HEK293 (cell line): ENCODE data around the gene C16orf92.

ENCODE experiments used
- GFI1B ChIP-seq: fragments of 450-650 bp; formaldehyde crosslinking; IDR thresholded peaks from 2 replicates; pipeline ENCODE4 v1.5.1; 2016; ENCODE audit warnings: missing biosample characterization, missing genetic modification characterization
- GLIS1 ChIP-seq: fragments of 450-650 bp; formaldehyde crosslinking; IDR thresholded peaks from 2 replicates; pipeline ENCODE4 v1.5.1; 2016; ENCODE audit warnings: missing biosample characterization, missing genetic modification characterization
- KLF17 ChIP-seq: fragments of 450-650 bp; formaldehyde crosslinking; IDR thresholded peaks from 2 replicates; pipeline ENCODE4 v1.5.1; 2016; ENCODE audit warnings: missing biosample characterization, missing genetic modification characterization
- KLF9 ChIP-seq: fragments of 450-650 bp; formaldehyde crosslinking; IDR thresholded peaks from 2 replicates; pipeline ENCODE4 v1.5.1; 2016; ENCODE audit warnings: missing biosample characterization, missing genetic modification characterization, low read depth
- MYNN ChIP-seq: fragments of 450-650 bp; formaldehyde crosslinking; IDR thresholded peaks from 2 replicates; pipeline ENCODE4 v1.5.1; 2016; ENCODE audit warnings: missing biosample characterization, missing genetic modification characterization, borderline replicate concordance
- OSR2 ChIP-seq: fragments of 450-650 bp; formaldehyde crosslinking; IDR thresholded peaks from 2 replicates; pipeline ENCODE4 v1.5.1; 2016; ENCODE audit warnings: missing biosample characterization, missing genetic modification characterization
- PRDM4 ChIP-seq: fragments of 450-650 bp; formaldehyde crosslinking; IDR thresholded peaks from 2 replicates; pipeline ENCODE4 v1.5.1; 2017; ENCODE audit warnings: missing biosample characterization, missing genetic modification characterization
- RBAK ChIP-seq: fragments of 450-650 bp; formaldehyde crosslinking; IDR thresholded peaks from 2 replicates; pipeline ENCODE4 v1.5.1; 2016; ENCODE audit warnings: missing biosample characterization, missing genetic modification characterization
- SETDB1 ChIP-seq: IDR thresholded peaks from one replicate; pipeline ENCODE4 v1.6.1; 2017; ENCODE audit warnings: mild to moderate bottlenecking, low read length, moderate library complexity, mixed read lengths; ENCODE audit not compliant: insufficient read length
- TCF7L2 ChIP-seq: IDR thresholded peaks from 2 replicates; pipeline ENCODE4 v1.6.1; 2011; ENCODE audit warnings: low read depth, mild to moderate bottlenecking, inconsistent platforms, low read length, moderate library complexity, borderline replicate concordance
- ZBTB17 ChIP-seq: fragments of 450-650 bp; formaldehyde crosslinking; IDR thresholded peaks from 2 replicates; pipeline ENCODE4 v1.5.1; 2016; ENCODE audit warnings: missing biosample characterization, missing genetic modification characterization
- ZBTB26 ChIP-seq: fragments of 450-650 bp; formaldehyde crosslinking; optimal IDR thresholded peaks from 2 replicates; pipeline ENCODE3; 2016; ENCODE audit warnings: missing biosample characterization, mild to moderate bottlenecking, missing genetic modification characterization
- ZFHX2 ChIP-seq: fragments of 450-650 bp; formaldehyde crosslinking; conservative IDR thresholded peaks from 2 replicates; pipeline ENCODE4 v1.5.1; 2016; ENCODE audit warnings: missing biosample characterization, missing genetic modification characterization
- ZFP3 ChIP-seq: fragments of 450-650 bp; formaldehyde crosslinking; IDR thresholded peaks from 2 replicates; pipeline ENCODE4 v1.5.1; 2016; ENCODE audit warnings: low read depth, missing biosample characterization, missing genetic modification characterization
- ZFP41 ChIP-seq: fragments of 450-650 bp; formaldehyde crosslinking; IDR thresholded peaks from 2 replicates; pipeline ENCODE4 v1.5.1; 2016; ENCODE audit warnings: missing biosample characterization, missing genetic modification characterization, borderline replicate concordance
- ZNF157 ChIP-seq: fragments of 450-650 bp; formaldehyde crosslinking; IDR thresholded peaks from 2 replicates; pipeline ENCODE4 v1.5.1; 2016; ENCODE audit warnings: missing biosample characterization, missing genetic modification characterization
- ZNF292 ChIP-seq: fragments of 450-650 bp; formaldehyde crosslinking; IDR thresholded peaks from 2 replicates; pipeline ENCODE4 v1.5.1; 2016; ENCODE audit warnings: low read depth, missing biosample characterization, missing genetic modification characterization, borderline replicate concordance
- ZNF335 ChIP-seq: fragments of 450-650 bp; formaldehyde crosslinking; conservative IDR thresholded peaks from 2 replicates; pipeline ENCODE4 v1.5.1; 2016; ENCODE audit warnings: missing biosample characterization, missing genetic modification characterization
- ZNF362 ChIP-seq: fragments of 450-650 bp; formaldehyde crosslinking; IDR thresholded peaks from 2 replicates; pipeline ENCODE4 v1.5.1; 2016; ENCODE audit warnings: missing biosample characterization, missing genetic modification characterization
- ZNF514 ChIP-seq: fragments of 450-650 bp; formaldehyde crosslinking; IDR thresholded peaks from 2 replicates; pipeline ENCODE4 v1.5.1; 2016; ENCODE audit warnings: missing biosample characterization, missing genetic modification characterization
- ZNF560 ChIP-seq: fragments of 450-650 bp; formaldehyde crosslinking; IDR thresholded peaks from 2 replicates; pipeline ENCODE4 v1.5.1; 2017; ENCODE audit warnings: missing biosample characterization, missing genetic modification characterization, borderline replicate concordance
- ZNF571 ChIP-seq: fragments of 450-650 bp; formaldehyde crosslinking; IDR thresholded peaks from 2 replicates; pipeline ENCODE4 v1.5.0; 2017; ENCODE audit warnings: missing biosample characterization, missing genetic modification characterization
- ZNF792 ChIP-seq: fragments of 450-650 bp; formaldehyde crosslinking; IDR thresholded peaks from 2 replicates; pipeline ENCODE4 v1.5.1; 2016; ENCODE audit warnings: missing biosample characterization, missing genetic modification characterization
- TF ChIP-seq, protein P1 (sequence below): fragments of 450-650 bp; formaldehyde crosslinking; IDR thresholded peaks from 2 replicates; pipeline ENCODE4 v1.5.1; 2017; ENCODE audit warnings: missing biosample characterization, missing genetic modification characterization
- TF ChIP-seq, protein P2 (sequence below): fragments of 450-650 bp; formaldehyde crosslinking; IDR thresholded peaks from 2 replicates; pipeline ENCODE4 v1.5.1; 2016; ENCODE audit warnings: missing biosample characterization, missing genetic modification characterization, borderline replicate concordance
- TF ChIP-seq, protein P3 (sequence below): fragments of 450-650 bp; formaldehyde crosslinking; IDR thresholded peaks from 2 replicates; pipeline ENCODE4 v1.5.1; 2016; ENCODE audit warnings: missing biosample characterization, missing genetic modification characterization

Gene C16orf92

GRCh38 chr16:29992344-29992967 is 30.5 kb upstream of the C16orf92 start (continued):
- TF ChIP-seq ZNF335 (no peak), OSR2 (tag by site-specific recombination) (no peak), GFI1B (tag by site-specific recombination) (no peak), MYNN (tag by site-specific recombination) (no peak), SETDB1 (no peak), ZBTB26 (tag by site-specific recombination) (peak; percentile 10), ZBTB17 (peak; percentile 64), ZNF514 (no peak), PRDM4 (no peak), ZNF560 (no peak), ZFP3 (no peak), ZNF362 (no peak), ZNF792 (no peak), ZNF571 (tag by site-specific recombination) (no peak), KLF17 (tag by site-specific recombination) (no peak), GLIS1 (tag by site-specific recombination) (peak; percentile 85), ZNF292 (no peak), ZFP41 (tag by site-specific recombination) (no peak), ZFHX2 (tag by site-specific recombination) (peak; percentile 36; the same call in 1 of the 2 replicates), TCF7L2 (no peak), ZNF157 (tag by site-specific recombination) (no peak), KLF9 (tag by site-specific recombination) (no peak), RBAK (no peak)
- TF ChIP-seq, protein P1, sequence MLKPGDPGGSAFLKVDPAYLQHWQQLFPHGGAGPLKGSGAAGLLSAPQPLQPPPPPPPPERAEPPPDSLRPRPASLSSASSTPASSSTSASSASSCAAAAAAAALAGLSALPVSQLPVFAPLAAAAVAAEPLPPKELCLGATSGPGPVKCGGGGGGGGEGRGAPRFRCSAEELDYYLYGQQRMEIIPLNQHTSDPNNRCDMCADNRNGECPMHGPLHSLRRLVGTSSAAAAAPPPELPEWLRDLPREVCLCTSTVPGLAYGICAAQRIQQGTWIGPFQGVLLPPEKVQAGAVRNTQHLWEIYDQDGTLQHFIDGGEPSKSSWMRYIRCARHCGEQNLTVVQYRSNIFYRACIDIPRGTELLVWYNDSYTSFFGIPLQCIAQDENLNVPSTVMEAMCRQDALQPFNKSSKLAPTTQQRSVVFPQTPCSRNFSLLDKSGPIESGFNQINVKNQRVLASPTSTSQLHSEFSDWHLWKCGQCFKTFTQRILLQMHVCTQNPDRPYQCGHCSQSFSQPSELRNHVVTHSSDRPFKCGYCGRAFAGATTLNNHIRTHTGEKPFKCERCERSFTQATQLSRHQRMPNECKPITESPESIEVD (tag by site-specific recombination), result no peak
- TF ChIP-seq, protein P2, sequence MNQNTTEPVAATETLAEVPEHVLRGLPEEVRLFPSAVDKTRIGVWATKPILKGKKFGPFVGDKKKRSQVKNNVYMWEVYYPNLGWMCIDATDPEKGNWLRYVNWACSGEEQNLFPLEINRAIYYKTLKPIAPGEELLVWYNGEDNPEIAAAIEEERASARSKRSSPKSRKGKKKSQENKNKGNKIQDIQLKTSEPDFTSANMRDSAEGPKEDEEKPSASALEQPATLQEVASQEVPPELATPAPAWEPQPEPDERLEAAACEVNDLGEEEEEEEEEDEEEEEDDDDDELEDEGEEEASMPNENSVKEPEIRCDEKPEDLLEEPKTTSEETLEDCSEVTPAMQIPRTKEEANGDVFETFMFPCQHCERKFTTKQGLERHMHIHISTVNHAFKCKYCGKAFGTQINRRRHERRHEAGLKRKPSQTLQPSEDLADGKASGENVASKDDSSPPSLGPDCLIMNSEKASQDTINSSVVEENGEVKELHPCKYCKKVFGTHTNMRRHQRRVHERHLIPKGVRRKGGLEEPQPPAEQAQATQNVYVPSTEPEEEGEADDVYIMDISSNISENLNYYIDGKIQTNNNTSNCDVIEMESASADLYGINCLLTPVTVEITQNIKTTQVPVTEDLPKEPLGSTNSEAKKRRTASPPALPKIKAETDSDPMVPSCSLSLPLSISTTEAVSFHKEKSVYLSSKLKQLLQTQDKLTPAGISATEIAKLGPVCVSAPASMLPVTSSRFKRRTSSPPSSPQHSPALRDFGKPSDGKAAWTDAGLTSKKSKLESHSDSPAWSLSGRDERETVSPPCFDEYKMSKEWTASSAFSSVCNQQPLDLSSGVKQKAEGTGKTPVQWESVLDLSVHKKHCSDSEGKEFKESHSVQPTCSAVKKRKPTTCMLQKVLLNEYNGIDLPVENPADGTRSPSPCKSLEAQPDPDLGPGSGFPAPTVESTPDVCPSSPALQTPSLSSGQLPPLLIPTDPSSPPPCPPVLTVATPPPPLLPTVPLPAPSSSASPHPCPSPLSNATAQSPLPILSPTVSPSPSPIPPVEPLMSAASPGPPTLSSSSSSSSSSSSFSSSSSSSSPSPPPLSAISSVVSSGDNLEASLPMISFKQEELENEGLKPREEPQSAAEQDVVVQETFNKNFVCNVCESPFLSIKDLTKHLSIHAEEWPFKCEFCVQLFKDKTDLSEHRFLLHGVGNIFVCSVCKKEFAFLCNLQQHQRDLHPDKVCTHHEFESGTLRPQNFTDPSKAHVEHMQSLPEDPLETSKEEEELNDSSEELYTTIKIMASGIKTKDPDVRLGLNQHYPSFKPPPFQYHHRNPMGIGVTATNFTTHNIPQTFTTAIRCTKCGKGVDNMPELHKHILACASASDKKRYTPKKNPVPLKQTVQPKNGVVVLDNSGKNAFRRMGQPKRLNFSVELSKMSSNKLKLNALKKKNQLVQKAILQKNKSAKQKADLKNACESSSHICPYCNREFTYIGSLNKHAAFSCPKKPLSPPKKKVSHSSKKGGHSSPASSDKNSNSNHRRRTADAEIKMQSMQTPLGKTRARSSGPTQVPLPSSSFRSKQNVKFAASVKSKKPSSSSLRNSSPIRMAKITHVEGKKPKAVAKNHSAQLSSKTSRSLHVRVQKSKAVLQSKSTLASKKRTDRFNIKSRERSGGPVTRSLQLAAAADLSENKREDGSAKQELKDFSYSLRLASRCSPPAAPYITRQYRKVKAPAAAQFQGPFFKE (tag by site-specific recombination), result no peak
- TF ChIP-seq, protein P3, sequence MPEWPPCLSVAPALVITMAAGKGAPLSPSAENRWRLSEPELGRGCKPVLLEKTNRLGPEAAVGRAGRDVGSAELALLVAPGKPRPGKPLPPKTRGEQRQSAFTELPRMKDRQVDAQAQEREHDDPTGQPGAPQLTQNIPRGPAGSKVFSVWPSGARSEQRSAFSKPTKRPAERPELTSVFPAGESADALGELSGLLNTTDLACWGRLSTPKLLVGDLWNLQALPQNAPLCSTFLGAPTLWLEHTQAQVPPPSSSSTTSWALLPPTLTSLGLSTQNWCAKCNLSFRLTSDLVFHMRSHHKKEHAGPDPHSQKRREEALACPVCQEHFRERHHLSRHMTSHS (tag by site-specific recombination), result no peak
